GM21619 (cell line): ENCODE results near the gene SDHC.

Experiments
- ATAC-seq: cut with Tn5 transposase; IDR thresholded peaks from one replicate; pipeline ENCODE4 v1.9.1; 2021; ENCODE audit not compliant: unreplicated experiment

The SDHC gene, protein sequence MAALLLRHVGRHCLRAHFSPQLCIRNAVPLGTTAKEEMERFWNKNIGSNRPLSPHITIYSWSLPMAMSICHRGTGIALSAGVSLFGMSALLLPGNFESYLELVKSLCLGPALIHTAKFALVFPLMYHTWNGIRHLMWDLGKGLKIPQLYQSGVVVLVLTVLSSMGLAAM

DNA sequence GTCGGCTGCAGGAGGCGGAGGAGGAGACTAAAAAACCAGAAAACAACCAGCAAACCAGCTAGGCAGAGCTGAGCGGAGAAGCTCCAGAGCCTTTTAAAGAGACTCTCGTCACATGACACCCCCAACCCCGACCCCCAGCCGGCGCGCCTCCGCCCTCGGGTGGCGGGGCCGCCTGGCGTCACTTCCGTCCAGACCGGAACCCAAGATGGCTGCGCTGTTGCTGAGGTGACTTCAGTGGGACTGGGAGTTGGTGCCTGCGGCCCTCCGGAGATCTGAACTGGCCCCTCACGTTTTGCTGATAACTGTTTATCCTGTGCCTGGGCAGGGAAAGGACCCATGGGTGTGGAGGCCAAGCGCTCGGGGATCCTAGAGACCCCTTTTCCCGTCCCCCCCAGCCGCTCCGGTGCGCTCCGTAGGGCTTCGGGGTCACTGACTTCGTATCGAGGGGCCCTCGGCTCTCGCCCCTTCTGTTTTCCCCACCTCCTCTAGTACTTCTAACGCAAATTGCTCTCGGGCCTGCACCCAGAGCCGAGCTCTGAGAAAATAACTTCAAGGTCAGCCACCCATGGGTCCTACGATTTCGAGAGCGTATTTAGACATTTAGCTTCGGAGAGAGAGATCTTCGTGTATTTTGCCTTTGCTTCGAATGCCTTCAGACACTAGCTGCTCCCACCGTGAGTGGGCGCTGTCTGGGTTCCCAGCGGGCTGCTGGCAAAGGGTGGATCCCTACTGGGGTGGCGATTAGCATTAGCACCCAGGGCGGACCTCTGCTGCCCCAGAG is at the start of gene SDHC:
SDHC (plus strand) TSS at position 181 of the 781 bp plus-strand sequence; CDS start at position 206, 25 bp downstream.
- ATAC-seq, result peak; percentile 94

DNA sequence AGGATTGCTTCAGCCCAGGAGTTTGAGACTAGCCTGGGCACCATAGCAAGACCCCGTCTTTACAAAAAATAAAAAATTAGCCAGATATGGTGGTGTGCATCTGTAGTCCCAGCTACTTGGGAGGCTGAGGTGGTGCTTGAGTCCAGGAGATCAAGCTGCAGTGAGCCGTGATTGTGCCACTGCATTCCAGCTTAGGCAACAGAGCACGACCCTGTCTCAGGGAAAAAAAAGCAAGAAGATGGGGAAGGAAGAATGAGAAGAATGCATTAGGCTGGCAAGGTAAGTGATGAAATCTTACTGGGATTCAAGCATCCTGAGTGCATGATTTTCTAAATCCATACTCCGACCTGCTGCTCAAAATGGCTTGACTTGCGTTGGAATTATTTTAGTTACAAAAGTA is 48.9 kb upstream of the SDHC start:
- no peak for ATAC-seq

DNA sequence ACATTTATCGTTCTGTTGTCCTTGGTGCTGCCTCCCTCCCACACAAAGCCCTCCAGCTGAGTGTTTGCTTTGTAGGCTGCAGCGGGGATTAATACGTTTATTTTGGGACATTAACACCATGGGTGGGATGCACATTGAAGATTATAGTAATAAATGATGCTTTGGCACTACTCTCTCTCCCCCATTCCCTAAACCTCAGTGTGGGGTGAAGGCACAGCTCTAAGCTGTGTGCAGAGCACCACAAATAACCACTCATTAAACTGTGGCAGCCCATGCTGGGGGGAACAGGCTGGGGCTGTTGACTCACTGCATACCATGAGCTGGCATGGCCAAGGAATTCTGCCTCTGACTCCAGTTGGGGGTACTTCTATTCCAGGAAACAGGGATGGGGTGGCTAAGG is 48.0 kb upstream of the SDHC start:
- no peak for ATAC-seq

DNA sequence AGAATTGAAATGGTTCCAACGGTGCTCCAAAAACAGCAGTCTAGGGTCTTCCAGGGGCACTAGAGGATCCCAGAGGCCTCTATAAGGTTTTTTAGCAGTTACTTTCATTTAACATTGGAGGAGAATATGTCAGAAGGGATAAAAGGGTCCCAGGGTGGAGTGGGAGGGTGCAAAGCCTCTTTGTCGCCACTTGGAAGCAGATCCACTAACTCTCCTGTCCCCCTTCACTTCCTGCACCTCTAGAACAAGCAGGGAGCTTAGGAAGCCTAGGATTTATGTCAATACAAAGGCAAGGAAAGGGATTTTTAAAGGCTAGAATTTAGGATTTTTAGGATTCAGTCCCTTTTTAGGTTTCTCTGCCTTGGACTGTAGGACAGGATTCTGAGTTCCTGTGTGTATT is 47.3 kb upstream of the SDHC start:
- ATAC-seq, result no peak

DNA sequence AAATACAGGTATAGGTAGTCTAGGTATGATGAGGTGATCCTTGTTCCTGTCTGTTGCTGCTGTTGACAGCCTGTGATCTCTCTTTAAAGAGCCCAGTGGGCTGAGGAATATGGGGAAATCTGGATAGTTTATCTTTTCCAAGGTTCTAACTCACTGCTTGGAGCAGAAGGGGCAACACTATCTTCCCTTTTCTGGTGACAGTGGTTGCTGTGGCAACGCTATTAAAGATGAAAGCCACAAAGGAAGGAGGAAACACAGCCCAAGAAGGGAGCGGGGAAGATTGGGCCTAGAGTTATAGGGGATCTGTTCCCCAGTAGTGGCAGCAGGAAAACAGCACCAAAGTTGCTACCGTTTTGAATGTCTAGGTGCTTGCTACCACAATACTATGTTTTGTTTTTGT is 46.9 kb upstream of the SDHC start:
- no peak for ATAC-seq

DNA sequence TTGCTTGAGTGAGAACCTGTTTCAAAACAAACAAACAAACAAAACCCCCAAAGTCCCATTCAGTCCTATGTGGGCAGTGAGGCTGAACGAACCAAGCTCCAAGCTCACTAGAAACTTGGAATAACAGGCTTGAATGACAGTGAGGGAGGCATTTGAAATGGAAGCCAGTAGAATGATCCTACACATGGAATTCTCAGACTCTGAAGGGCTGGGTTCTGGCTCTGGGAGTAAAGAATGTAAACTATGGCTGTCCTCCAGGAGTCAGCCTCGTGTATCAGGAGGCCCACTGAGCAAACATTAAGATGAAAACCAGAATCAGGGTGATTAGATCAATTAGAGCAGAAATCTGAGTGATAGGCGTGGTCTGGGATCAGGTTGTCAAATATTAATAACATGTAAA is 40.8 kb upstream of the SDHC start:
- ATAC-seq, result no peak

DNA sequence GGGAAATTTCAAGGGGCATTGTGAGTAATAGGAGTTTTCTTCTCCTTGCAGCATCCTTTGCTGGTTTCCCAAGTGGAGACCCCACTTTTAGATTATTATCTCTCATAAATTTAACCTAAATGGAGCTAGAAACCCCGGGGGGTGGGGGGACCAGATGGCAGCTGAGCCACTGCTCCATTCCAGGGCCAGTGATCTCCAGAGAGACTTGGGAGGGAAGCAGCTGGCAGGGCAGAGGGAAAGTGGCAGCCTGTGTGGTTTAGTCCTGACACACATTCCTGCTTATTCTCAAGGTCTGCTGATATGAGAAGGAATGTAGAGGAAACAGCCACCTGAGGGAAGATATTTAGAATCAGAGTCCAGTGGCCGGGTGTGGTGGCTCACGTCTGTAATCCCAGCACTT is 39.3 kb upstream of the SDHC start:
- no peak for ATAC-seq

DNA sequence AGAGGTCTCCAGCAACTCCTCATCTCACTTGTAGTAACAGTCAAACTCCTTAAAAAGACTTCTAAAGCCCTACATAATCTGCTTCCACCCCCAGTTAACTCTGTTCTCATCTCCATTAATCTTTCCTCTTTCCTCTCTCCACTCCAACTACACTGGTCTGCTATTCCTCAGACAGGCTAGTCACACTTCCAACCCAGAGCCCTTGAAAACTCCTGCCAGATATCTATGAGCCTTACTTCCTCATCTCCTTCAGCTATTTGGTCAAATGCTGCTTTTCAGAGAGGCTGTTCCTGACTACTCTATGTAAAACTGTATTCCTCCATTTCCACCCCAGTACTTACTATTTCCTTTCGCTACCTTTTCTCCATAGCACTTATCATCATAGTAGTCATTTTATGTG is 31.2 kb upstream of the SDHC start:
- ATAC-seq, result no peak

DNA sequence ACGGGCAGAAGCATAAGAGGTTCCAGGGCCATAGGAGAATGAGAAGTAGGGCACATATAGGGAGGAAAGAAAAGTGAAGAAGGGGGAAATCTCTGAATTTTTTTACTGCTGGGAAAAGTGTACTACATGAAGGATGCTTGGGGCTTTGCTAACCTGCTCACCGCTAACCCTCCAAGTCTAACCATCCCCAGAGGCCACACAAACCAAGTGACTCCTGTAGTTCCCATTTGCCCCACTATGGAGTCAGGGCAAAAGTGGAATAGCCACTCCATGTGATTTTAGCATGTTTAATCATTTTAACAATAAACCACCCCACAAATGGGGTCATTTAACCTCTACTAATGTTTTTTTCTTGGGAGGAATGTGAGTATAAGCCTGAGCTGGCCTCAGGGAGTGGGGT is 29.1 kb upstream of the SDHC start:
- no peak for ATAC-seq

DNA sequence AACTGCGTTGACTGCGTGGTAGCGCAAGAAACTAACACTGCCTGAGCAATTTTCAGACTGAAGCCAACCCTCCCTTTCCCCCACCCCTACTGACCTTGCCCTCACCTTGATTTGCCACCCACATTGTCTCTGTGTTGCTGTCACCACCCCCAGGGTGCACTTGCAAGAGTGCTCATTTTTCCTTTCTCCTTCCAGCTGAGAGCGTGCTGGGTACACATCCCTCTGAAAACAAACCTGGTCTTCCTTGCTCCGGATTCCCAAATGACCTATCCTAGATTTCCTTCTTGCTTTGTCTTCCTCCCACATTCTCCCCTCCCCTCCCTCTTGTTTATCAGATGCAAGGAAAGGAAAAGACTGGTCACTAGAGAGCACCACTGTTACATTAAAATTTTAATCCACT is 28.7 kb upstream of the SDHC start:
- no peak for ATAC-seq

DNA sequence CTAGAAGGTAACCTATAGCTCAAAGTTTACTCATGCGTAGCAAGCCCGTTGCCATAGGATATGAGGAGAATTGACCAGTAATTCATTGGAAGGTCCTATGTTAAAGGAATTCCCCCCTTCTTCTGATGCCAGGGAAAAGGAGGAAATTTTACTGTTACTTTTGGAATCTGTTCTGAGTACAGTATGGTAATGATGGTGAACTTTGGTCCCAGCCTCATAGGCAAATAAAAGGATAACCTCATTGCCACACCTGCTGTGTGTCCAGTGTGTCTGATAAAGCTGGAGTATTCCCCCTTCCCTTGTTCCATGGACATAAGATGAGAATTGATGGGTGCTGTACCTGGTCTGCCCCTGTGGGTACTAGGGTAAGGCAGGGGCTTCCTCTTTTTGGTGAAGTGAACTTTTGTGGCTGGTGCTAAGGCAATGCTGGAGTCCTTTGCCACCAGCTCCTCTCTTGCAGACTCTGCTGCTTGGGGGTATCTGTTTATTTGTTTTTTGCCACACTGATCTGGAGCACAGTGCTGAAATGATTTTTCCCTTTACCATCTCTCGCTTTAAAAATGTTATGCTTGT is 26.6 kb upstream of the SDHC start:
- no peak for ATAC-seq

DNA sequence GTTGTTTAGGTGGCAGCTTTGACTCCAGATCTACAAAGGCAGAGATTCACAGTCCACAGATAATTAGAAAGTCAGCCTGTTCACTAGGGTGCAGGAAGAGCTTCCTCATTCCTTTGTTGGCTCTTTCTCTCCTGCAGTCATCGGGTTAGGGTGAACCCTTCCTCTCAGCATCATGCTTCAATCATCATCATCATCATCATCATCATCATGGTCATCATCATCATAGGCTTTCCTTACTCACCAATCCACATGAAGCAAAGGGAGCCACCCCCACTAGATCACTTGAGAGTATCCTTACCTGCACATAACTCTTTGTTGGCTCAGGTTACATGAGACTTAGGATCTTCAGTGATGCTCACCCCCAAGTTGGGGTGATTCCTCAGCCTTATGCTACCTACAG is 23.4 kb upstream of the SDHC start:
- ATAC-seq, result no peak

DNA sequence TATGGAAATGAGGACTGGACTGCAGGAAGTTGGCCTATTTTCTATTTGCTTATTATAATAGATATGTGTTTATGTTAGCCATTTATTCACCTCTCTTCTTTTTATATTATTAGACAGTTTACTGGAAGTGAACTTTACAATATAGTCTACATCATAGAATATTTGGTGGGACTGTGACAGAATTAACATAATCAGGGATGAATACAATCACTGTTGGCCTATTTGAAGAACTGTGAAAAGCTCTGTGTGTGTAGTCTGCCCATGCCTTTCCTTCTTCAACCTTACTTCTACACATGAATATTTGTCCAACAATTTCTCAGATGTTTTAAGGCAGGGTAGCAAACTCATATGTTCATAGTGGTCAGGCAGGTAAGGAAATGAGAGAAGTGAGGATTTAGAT is 16.8 kb upstream of the SDHC start:
- ATAC-seq, result no peak

DNA sequence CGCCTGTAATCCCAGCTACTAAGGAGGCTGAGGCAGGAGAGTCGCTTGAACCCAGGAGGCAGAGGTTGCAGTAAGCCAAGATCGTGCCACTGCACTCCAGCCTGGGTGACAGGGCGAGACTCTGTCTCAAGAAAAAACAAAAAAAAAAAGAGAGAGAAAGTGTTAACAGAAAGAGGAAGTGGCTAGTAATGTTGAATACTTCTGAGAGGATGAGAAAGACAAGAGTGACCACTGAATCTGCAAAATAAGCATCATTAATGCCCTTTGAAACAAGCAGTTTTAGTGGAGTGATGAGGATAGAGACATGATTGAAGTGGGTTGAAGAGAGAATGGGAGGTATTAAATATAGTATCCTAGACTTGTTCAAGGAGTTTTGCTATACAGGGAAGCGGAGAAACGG is 16.1 kb upstream of the SDHC start:
- ATAC-seq, result peak; percentile 53

DNA sequence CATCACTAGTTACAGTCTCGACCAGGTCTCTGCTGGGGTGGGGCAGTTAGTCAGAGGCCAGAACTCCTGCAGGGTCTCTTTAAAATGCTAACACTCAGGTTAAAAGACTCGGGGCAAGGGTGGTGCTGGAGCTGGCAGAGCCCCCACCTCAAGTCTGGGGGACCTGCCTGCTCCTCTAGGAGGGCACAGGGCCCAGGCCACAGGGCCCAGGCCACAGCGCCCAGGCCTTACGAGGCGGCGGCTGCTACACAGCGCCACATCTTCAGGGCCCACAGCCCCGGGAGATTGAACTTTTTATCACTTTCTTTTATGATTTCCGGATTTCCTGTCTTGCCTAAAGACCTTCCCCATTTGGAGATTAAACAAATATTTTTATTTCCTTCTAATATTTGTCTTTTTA is 14.8 kb upstream of the SDHC start:
- ATAC-seq, result no peak

DNA sequence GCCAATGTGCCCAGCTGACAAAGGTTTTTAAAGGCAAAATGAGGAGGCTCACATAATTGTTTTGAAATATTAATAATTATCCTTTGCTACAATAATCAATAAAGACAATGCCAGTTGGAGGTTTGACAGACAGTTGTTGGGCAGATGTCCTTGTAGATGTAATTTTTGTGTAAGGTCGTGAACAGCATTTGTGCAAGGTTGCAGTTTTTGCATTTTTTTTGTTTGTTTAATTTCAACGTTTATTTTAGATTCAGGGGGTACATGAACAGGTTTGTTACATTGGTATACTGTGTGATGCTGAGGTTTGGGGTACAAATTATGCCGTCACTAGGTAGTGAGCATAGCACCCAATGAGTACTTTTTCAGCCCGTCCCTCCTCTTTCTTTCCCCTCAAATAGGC is 13.7 kb upstream of the SDHC start:
- no peak for ATAC-seq

DNA sequence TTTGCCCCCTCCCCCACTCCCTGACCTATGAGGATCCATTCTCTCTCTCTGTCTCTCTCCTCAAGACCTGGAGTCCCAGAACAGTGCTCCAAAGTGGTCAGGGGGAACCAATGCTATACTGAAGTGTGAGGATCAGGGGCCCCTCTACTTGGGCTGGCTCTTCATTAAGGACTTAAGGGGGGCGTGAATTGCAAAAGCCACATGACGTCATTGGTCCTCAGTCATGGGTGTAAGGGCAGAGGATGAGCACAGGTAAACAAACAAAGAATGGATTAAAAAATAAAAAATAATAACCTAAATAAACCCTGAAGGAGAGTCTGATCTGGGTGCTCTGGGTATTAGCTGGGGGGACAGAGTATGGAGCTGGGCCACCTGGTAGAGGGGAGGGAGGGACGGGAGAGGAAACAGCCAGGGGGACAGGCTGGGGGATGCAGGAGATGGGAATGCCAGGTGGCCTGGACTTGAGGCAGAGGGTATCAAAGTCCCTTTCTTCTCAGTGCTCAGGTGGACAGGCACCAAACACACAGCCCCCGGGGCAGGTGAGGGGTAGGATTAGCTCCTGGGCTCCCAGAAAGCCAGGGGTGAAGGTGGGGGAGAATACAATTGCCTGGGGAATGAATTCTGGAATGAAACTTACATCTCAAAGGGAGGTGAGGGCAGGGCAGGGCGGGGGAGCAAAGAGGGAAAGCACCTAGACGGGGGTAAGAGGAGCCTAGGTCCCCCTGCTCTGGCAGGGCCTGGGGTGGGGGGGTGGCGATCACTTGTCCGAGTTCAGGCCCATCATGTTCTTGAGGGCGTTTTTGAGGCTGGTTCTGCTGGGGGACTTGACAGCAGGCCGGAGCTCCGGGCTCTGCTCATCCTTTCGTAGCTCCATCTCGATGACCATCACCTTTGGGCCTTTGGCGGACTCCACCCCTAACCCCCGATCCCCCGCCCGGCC is 9.0 kb upstream of the SDHC start:
- ATAC-seq, result no peak

DNA sequence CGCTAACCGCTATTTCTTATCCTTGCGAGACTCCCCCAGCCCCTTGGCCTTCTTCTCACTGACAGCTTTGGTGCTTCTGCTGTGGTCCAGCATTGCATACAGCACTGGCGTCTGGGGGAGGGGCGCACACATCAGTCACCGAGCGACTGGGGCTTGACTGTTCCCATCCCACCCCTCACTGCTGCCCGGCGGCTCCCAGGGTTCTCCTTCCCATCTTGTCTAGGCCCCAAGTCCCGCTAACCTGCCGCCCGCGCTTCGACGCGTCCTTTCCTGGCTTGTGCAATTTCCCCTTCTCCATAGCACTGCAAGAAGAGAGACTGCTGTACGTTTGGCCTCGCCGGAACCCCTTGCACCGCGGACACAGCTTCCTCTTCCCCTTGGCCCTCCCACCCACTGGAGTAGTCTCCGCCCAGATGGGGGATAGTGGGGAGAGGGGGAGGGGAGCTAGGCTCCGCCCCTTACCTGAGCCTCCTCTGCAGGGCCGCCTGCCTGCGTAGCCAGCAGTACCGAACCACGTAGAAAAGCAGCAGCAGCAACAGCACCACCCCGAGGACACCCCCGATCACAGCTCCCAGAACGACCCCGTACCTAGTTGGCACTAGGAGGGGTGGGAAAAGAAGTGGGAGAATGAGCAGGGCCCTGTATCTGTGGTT is 8.2 kb upstream of the SDHC start:
- ATAC-seq, result peak; percentile 83

DNA sequence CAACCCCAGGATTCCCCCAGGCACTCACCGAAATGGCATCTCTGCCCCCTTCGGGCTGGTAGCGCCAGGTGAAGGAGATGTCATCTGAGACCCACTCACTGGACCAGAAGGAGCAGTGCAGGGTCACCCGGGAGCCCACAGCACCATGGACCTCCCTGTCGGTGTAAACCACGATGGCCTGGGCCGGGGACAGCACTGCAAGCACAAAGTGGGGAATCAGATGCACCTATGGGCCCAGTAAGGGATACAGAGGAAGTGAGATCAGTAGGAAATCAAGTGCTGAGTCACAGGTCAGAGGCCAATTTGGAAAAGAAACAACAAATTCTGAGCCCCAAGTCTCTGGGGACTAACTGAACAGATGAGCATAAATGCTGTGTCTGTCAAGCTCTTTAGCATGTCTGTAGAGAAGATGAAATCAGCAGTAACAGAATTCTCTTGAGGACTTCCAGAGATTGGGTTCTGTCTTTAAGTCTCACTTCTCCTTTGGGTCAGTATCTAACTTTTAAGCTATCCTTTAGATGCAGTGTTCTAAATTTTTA is 6.9 kb upstream of the SDHC start:
- no peak for ATAC-seq

DNA sequence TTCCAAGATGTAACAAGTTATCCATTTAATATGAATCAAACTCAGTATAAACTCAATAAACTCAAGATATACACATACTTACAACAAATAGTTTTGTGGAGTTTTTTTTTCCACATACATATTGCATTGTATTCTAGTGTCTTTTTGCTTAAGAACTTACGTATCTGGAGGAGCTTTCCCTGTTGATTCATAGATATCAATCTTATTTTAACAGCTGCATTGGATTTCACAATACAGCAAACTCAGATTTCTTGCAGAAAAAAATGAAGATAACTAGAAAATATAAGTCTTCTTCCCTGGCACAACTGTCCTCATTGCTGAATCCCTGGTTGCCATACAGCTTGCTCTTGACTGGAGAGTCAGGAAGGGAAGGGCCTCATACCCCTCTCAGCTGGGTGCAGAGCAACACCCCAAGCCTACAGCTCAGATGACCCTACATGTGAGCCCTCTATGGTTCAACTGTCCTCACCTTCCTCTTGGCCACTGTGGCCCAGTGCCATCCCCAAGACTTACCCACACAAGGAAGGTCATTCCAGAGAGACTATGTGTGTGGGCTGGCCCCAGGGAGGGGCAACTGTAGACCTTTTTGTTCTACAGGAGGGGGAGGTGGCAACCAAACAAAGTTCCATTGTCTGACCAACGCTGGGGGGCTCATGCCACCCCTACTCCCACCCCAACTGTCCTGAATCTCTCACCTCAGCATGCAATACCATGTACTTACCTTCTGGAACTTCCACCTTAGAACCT is 6.1 kb upstream of the SDHC start:
- ATAC-seq, result no peak
